GM21381 (cell line): Measurements from ENCODE around the gene FER.

Experiments
- ATAC-seq: cut with Tn5 transposase; IDR thresholded peaks from one replicate; pipeline ENCODE4 v1.9.1; 2021; ENCODE audit warnings: mild to moderate bottlenecking, moderate library complexity; ENCODE audit not compliant: unreplicated experiment

FER gene

DNA sequence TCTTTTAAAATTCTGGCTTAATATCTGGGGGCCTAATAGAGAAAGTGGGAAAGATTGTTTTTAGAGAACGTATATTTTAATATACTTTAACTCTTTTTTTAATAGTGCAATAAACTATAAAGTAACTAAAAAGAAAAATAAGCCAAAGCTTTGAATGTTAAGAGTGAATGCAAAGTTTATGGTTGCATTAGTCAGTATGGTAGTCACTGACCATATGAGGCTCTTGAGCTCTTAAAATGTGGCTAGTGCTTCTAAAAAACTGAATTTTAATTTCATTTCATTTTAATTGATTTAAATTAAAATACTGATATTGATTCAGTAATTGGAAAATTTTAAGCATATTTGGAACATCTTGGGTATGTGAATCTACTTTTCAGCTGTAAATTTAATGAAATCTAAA, 351.4 kb downstream of the FER start:
- no peak for ATAC-seq

DNA sequence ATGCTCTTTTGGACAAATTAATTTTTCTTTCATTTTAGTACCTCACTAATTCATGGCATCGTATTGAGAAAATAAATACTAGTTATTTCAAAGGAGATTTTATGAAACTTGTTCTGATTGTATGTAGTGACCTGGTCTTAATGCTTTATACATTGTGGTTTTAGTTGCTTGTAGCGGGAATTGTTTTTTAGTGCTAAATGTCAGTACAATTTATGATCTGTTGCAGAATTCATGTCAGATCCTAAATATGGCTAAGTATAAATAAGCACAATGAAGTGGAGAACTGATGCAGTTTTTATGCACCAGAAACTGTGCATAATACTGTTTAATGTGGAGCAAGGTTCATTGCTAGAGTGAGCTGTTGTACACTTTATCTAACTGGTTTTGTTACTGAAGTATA, 353.3 kb downstream of the FER start:
- ATAC-seq = no peak

DNA sequence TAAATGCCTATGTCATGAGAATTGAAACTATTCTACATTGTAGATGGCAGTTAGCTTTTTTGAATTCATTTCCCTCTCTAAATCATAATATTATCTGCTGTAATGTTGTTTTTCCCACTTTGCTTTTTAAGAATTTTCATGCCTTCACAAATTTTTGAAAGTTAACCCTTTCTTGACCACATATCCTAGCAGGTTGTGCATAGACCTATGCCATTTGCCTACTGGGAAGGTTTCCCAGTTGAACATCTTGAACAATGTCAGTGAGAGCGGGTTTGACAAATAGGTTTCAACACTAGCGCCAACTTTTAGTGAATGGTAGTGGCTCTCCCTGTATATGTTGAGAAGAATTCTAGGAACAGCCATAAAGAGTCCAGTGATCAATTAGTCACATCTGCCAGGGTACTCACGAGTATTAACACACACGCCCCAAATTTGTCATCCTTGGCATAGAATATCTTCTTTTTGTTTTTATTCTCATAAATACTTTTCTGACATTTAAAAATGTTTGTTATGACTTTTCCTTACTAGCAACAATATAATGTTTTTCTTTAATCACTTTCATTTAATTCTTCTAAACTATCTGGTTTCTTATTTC, 354.5 kb downstream of the FER start:
- ATAC-seq = no peak

GRCh38 chr5:109105631-109106267, 358.1 kb downstream of the FER start:
- ATAC-seq = no peak

- no peak for ATAC-seq
These were observed 364.0 kb downstream of the FER start for GRCh38 chr5:109111680-109112079.

- no peak for ATAC-seq
These were observed 365.9 kb downstream of the FER start for GRCh38 chr5:109113608-109114007.

GRCh38 chr5:109121225-109121624, 373.5 kb downstream of the FER start:
- ATAC-seq = no peak

DNA sequence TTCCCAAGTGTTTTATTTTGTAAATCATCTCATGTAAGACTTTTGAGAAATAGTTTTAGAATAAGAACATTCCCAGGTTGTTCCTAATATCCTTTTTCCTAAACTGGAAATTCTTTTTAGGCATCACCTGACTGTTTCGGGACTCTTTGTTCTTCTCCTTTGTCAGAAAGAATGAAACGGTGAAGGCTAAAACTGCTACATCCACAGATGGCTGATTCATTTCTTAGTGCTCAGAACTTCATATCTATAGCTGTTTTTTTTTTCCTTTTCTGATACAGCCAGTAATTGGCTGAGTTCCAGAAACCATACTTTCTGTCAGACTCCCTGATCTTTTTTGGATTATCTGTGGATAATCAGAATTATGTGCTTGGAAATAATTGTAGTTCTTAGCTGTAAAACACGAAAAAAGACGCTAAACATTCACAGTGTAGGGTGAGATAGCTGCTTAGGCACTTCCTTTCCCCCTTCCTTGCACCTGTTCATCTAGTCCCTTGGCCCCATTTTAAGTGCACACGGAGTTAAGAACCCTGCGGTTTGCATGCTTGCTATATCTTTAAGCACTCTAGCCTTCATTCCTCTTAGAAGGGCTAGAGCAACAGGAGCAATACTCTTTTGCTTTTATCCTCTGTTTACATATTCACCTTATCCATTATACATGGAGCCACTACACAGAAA, 378.2 kb downstream of the FER start:
- no peak for ATAC-seq

DNA sequence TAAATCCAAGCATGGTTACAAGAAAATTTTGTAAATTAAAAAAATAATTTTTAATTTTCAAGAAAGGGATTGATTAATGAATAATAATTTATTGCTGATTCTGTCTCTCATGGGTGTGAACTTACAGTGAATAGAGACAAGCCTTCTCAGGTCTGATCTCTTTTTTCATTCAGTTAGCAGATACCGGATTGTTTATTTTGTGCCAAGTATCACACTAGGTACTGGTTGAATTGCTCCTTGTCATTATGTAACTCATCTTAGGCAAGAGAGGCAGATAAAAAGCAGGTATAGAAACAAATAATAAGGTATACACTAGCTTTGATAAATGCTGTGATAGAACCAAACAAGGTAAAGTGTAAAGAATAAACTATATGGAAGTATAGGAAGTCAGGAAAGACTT, 378.8 kb downstream of the FER start:
- no peak for ATAC-seq

GRCh38 chr5:109136906-109137305, 389.2 kb downstream of the FER start:
- ATAC-seq = no peak

DNA sequence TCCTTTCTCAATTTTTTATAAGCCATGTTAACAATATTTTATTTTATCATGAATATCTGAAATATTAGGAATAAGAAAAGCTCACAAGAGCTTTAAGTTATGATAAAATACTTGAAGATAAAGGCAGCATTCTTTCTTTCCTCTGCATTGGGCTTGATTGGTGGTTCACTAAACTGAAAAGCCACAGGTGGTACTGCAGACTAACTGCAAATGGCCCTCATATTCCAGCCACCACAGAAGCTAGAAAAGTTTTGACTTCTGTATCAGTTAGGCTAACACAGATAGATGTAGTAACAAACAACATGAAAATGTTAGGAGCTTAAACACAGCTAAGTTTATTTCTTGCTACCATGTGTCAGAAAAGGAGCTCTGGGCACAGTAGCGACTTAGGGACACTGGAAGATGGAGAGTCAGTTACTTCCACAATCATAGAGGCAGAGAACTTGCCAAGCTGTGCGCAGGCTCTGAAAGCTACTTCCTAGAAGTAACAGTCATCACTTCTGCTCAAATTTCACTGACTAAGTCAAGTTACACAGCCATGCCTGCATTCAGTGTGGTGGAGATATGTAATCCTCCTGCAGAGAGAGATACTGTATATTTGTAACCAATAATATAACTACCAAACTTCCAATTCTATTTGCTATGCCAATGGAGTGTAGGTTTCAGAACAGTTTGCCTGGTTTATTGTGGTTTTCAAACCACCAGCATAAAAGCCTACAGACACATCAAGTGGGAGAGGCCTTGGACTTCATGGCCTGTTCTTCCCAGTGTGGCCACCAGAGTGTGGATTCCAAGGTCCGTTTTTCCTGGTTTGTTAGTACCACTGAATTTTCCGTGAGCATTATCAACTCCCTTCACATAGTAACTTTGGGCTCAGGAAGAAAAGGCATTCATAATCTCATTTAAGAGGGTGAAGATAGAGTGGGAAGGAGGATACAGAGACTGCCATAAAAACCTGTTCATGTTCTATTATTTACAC, 393.8 kb downstream of the FER start:
- no peak for ATAC-seq

- ATAC-seq = no peak
These were observed 395.3 kb downstream of the FER start for GRCh38 chr5:109143031-109143430.

DNA sequence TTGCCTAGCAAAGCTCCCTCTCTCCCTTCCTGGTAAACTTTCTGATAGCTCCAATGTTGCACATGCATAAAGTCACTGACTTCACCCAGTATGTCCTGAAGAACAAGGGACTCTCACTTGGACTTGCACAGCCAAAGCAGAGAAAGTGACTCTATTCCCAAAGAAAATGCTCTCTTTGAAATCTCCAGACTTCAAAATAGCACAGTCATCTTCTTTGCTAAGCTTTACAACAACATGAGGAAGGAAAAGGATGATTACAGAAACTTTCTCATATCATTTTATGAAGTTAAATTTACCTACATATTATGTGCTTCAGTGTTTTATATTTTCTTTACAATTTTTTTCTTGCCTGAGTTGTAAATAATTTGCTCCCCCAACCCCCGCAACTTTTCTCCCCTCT, 397.4 kb downstream of the FER start:
- no peak for ATAC-seq

GRCh38 chr5:109146591-109146990, 398.9 kb downstream of the FER start:
- no peak for ATAC-seq

DNA sequence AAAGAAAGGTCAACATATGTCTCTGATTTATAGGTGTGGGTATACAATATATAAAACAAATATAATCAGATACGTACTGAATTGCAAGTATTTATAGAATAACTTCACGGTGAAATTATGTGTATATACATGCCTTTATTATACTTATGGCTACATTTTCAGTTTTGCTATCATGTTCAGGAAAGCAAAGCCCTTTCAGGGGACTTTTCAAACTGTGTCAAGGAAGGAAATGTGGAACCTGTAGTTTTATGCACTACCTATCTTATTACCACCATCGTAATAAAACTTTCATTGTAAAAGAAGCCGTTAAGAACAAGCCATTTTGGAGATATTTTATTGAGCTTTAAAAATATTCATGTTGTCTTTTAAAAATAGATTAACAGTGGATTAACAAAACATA, 404.9 kb downstream of the FER start:
- ATAC-seq = no peak

GRCh38 chr5:109155625-109156024, 407.9 kb downstream of the FER start:
- ATAC-seq = peak; percentile 70

DNA sequence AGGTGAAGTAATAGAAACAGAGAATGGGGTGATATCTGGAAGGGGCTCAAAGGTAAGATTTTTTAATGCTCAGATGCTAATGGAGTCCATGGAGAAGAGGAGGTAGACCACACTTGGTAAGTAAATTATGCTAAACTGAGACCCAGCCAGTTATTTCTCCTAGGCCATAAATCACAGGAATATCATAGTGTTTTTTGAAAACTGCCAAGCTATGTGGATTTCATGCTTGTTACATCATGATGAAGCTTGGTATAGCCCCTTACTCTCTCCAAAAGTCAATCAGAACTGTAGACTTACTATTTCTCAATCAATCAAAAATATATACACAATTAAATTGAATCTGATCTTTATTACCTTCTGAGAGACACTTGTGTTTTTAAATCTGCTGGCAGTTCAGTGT, 409.2 kb downstream of the FER start:
- ATAC-seq = no peak

DNA sequence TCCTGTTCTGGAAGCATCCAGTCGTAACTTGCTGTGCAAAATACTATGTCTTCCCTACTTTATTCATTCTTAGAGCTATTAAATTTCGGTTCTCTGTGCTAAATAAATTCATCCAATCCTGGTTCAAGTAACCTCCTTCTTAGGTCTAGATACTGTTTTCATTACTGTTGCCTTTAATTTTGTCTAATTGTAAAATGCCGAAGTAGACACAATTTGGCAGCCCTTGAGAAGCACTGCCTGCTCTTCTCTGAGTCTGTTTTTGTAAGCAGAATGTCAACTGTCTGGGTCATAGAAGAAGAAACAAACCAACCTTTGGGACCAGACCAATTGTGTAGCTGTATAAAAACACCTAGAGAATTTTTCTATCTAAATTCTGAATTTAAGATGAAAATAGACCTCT, 412.8 kb downstream of the FER start:
- no peak for ATAC-seq

DNA sequence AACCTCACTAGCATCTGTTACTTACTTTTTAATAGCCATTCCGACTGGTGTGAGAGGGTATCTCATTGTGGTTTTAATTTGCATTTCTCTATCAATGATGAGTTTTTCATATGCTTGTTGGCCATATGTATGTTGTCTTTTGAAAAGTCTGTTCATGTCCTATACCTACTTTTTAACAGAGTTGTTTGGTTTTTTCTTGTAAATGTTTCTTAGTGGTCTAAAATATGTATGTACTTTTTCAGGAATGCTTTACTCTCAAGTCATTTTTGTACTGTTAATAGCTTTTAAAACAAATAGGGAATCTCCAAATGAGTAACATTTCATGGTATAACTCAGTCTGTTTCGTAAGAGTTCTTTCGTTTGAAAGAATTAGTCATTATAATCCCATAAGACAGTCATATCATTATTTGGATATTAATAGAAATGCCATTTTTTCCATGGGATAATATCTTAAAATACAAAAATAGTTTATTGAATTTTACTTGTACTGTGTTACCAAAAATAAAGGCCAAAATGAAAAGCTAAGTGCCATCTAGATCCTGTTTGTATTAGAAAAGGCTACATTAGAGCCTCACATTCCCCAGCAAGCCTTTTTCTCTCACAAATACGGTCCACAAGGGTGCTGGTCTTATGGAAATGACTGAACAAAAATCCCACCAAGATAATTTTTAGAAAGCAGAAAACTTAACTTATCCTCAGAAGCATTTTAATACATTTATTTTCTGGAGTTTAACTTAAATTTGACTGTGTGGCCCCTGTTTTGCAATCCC, 414.4 kb downstream of the FER start:
- peak; percentile 74 for ATAC-seq

DNA sequence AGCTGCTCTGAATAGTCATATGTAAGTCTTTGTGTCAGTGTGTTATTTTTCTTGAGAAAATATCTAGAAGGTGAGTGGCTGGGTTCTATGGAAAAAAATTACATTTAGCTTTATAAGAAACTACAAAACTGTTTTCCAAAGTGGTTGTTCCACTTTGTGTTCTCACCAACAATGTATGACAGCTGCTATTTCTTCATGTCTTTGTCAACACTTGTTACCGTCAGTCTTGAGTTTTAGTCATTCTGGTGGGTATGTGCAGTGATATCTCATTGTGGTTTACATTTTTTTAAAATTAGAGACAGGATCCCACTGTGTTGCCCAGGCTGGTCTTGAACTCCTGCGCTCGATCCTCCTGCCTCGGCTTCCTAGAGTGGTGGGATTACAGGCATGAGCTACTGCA, 415.6 kb downstream of the FER start:
- no peak for ATAC-seq

DNA sequence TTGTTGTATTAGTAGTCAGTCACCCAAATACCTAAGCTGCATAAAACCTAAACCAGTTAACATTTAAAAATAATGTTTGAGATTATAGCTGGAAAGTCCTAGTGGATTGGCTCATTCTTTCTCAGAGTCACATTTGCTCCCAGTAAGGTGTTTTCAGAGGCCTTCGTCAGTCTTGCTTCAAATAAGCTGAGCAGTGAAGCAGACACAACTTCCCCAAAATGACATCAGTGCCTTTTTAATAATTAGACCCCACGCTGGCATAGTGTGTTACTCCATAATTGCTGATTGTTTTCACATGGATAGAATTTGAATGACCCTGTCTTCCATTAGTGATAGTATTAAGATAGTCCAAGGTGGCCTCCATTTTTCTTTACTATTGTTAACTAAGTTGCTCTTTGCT, 416.3 kb downstream of the FER start:
- ATAC-seq = no peak
